HUES6 (cell line): ENCODE results near the gene CBX6.

Experiments
- H3K27ac ChIP-seq: 2 replicates; pipeline ENCODE4 v1.7.0; 2013; ENCODE audit warnings: low read depth, mild to moderate bottlenecking, low read length, inconsistent platforms
- H3K27me3 ChIP-seq: 2 replicates; pipeline ENCODE4 v1.6.1; 2013; ENCODE audit warnings: low read length; ENCODE audit not compliant: control insufficient read depth, insufficient read depth
- H3K36me3 ChIP-seq: 2 replicates; pipeline ENCODE4 v1.6.1; 2013; ENCODE audit warnings: low read length; ENCODE audit not compliant: control insufficient read depth, insufficient read depth
- H3K4me1 ChIP-seq: 2 replicates; pipeline ENCODE4 v1.6.1; 2013; ENCODE audit warnings: low read length; ENCODE audit not compliant: control insufficient read depth, insufficient read depth
- H3K4me3 ChIP-seq: 2 replicates; pipeline ENCODE4 v1.5.1; 2013; ENCODE audit warnings: low read depth, low read length
- H3K9ac ChIP-seq: one replicate; pipeline ENCODE4 v1.6.1; 2013; ENCODE audit warnings: mild to moderate bottlenecking, low read length
- H3K9me3 ChIP-seq: 2 replicates; pipeline ENCODE4 v1.6.1; 2013; ENCODE audit warnings: low read depth, low read length; ENCODE audit not compliant: control insufficient read depth, insufficient read depth

CBX6 gene

DNA sequence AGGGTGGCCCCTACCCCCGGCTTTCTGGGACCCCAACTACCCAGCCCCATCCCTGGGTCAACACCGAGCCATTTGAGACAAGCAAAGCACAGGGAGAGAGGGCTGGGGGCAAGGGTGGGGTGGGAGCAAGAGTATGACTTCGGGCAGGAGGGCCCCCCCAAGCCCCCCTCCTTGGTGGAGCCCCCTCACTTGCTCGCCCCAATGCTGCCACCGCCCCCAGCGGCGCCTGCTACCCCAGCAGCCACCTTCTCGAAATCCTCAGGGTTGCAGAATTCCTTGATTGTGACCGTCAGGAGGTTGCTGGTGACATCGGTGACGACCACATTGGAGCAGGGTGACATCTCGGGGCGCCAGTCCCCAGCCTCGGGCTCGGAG is 6.0 kb downstream of the CBX6 start:
- peaks cover 29% of the 10 kb centered on the region for H3K36me3 ChIP-seq
- H3K27ac ChIP-seq, result no peak overlapping the region
- no peaks in the 10 kb centered on the region for H3K9me3 ChIP-seq
- no peak overlapping the region for H3K9ac ChIP-seq
- H3K4me1 ChIP-seq, result peaks cover 46% of the 10 kb centered on the region
- no peaks in the 10 kb centered on the region for H3K27me3 ChIP-seq
- H3K4me3 ChIP-seq, result no peak overlapping the region; the same call in 1 of the 2 replicates

DNA sequence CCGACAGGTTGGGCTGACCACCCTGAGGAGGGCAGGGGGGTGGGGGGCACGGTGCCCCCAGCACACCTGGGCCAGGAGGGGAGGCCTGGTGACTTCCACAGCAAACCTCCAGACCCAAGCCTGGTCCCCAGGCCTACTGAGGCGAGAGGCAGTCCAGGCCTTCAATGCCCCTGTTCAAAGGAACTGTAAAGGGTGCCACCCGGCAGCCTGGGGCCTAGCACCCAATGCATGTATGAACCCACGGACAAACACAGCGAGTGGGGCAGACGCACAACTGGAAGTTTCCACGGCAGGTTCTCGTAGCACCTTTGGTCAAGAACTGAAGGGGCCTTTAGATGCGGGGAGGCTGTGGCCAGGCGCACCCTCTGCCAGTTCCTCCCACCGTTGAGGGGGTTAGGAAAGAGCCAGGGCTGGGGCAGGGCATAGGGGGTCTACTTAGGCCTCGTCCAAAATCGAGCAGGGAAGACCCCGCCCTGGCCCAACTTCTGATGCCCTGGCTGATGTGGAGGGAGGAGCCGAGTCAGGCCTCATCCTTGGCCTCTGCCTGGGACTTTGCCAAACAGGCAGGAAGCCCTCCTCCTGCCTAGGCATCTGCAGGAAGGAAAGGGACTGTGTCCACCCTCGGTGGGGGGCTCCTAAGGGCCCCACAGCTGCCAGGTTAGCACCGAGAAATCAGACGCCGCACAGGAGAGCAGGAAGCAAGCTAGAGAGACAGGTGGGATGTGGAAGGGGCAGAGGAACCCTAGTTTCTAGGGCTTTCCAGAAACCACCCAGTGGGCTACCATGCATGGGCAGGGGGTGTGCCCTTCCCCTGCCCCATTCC is 6.6 kb downstream of the CBX6 start:
- H3K27me3 ChIP-seq, result no peaks in the 10 kb centered on the region
- no peak overlapping the region for H3K4me3 ChIP-seq
- H3K27ac ChIP-seq, result no peak overlapping the region
- H3K9me3 ChIP-seq, result no peaks in the 10 kb centered on the region
- peaks cover 46% of the 10 kb centered on the region for H3K4me1 ChIP-seq
- no peak overlapping the region for H3K9ac ChIP-seq
- H3K36me3 ChIP-seq, result peaks cover 29% of the 10 kb centered on the region

DNA sequence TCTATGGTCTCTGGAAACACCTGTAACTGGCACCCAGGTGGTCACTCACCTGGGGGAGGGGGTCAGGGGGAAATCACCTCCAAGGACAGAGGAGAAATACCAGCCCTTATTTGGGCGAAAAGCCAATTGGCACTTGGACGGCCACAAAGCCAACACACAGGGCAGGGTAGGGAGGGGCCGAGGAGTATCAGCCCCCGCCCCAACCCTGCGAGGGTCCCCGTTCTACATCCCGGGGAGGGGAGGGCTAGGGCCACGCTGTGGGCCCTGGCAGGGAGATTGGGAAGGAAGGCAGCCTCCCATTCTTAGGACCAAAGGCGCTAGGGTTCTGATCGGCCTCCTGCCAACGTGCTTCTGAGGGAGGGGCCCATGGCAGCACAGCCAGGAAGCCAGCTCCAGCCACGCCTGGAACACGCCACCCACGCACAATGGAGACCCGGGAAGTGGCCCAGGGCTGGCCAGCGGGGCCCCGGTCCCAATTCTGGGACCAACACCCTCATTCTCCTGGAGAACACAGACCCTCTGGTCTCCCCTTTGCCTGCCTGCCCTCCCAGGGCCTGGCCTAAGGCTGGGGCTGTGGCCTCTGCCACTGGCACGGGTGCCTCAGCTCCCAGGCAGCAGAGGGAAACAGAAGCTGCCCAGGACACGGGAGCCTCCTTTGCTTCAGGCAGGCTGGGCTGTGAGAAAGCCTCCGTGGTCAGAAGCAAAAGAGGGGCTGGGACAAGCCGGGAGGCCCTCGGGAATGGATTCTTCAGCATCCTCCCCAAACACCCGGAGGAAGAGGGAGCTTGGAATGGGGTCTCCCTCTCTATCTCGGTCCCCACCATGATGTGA is 7.4 kb downstream of the CBX6 start:
- Histone ChIP-seq H3K4me3 (no peak overlapping the region), H3K27me3 (no peaks in the 10 kb centered on the region), H3K27ac (peak overlapping the region; percentile 29; the same call in 1 of the 2 replicates), H3K4me1 (peaks cover 51% of the 10 kb centered on the region), H3K9ac (peak overlapping the region; percentile 24), H3K9me3 (no peaks in the 10 kb centered on the region), H3K36me3 (peaks cover 23% of the 10 kb centered on the region)

DNA sequence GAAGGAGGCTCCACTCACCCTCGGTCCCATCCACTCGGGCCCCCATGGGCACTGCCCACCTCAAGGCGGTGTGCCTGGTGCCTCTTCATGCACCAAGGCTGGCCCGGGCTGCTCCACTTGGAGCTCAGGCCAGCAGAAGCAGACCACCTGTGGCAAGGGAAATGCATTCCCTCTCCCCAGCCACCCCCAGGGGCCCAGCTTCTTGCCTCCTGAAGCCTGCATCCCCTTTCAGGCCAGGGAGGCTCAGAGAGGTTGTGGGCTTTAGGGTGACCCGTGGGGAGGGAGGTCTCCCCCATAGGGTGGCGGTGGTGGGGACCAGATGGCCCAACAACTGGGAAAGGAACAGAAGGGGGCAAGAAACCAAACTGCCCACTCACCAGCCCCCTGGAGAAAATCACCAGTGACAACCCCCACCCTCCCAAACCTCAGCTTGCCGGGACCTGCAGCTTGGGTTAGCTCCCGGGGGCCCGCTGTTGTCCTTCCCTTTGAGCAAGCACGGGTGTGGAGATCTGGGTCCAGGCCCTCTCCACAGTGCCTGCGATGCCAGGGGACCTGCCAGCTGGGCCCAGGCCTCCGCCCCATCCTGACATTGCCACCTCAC is 8.4 kb downstream of the CBX6 start:
- H3K4me1 ChIP-seq, result peaks cover 48% of the 10 kb centered on the region

DNA sequence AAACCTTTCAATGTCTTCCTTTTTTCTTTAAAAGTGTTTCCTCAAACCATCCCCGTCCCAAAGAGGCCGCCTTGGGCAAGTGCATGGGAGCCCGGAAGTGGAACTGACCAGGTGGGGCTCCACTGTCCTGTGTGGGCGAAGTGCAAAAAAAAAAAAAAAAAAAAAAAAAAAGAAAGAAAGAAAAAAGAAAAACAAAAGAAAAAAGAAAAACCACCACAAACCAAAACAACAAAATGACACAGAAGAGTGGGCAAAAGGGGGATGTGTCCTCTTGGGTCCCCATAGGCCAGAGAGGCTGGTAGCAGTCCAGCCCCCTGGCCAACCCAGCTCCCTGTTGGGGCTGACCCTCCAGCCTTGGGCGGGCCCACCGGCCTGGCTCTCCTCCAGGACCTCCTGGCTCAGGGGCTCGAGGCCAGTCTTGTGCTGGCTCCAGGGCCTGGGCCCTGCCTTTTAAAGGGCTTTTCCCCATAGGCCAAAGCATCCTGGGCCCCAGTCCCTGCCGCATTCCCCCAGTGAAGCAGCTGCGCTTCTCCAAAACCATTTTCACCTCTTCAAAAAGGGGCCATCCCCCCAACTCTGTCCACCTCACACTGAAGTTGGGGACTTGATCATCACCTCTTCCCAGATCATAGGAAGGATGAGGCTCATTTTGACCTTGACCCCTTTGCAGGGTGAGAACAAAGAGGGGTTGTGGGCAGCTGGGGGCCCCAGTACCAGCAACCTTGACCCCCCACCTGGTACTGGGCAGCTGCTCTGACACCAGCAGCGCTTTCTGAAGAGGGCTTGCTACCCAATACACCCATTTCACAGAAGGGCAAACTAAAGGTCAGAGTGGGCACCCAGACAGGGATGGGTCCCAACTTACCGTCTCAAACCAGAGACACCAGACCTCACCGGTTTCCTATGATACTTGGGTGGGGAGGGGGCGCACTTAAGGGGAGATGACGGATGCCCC is 9.4 kb downstream of the CBX6 start:
- Histone ChIP-seq H3K4me1 (peaks cover 51% of the 10 kb centered on the region), H3K27ac (no peak overlapping the region), H3K9me3 (no peaks in the 10 kb centered on the region), H3K4me3 (no peak overlapping the region), H3K9ac (no peak overlapping the region), H3K36me3 (peaks cover 12% of the 10 kb centered on the region), H3K27me3 (no peaks in the 10 kb centered on the region)

More for the DNA sequence above, 8.4 kb downstream of the CBX6 start:
- Histone ChIP-seq H3K9ac (no peak overlapping the region), H3K9me3 (no peaks in the 10 kb centered on the region), H3K27me3 (no peaks in the 10 kb centered on the region), H3K36me3 (peaks cover 21% of the 10 kb centered on the region), H3K27ac (no peak overlapping the region), H3K4me3 (no peak overlapping the region)

DNA sequence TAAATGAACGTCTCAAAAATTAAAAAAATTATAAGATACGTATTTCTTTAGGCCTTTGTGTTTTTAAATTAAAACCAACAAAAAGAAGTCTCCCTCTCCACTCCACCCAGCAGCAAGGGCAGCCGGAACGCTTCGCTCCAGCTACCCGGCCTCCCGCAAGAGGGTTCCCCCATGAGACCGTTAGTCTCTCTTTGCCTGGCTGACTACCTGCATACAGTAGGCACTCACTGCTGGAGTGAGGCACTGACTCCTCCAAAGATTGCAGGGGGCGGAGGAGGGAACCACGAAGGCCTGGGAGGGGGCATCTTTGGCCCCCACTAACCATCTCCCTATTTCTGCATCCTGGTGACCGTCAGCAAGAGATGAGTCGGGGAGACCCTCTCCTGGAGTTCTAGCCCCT is 10.1 kb downstream of the CBX6 start:
- H3K27me3 ChIP-seq, result no peaks in the 10 kb centered on the region
- peaks cover 46% of the 10 kb centered on the region for H3K4me1 ChIP-seq

DNA sequence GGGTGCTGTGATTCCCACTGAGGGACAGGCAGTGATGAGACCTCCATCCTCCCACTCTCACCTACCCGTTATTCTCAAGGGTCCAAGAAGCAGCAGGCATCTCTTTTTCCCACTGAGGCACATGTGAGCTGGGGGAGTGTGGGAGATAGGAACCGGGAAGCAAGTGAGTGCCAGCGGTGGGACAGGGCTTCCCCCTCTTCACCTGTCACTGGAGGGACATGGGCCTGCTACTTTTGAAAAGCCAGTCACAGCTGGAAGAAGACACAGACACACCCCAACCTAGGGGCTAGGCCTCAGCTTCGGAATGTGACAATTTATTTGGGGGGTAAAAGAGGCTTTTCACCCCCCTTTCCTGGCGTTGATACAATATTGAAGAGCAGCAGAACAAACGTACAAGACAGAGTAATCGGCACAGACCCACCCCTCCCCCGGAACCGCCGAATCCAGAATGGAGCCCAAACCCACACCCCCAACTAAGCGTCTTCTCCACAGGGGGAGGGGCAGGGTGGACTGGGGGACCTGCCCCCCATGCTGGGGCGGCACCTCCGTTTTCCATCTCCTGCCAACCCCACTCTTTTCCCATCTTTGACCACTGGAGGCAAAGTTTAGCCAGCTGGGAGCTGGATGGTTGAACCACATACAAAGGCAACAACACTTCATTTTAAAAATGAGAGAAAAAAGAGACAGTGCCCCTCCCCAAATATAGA is 10.7 kb downstream of the CBX6 start:
- H3K9me3 ChIP-seq, result no peaks in the 10 kb centered on the region
- H3K9ac ChIP-seq, result no peak overlapping the region
- H3K4me3 ChIP-seq, result no peak overlapping the region
- peaks cover 10% of the 10 kb centered on the region; the same call in 1 of the 2 replicates for H3K36me3 ChIP-seq
- H3K27ac ChIP-seq, result no peak overlapping the region
- peaks cover 46% of the 10 kb centered on the region for H3K4me1 ChIP-seq
- no peaks in the 10 kb centered on the region for H3K27me3 ChIP-seq

More for the DNA sequence above, 10.1 kb downstream of the CBX6 start:
- peaks cover 10% of the 10 kb centered on the region; the same call in 1 of the 2 replicates for H3K36me3 ChIP-seq
- no peak overlapping the region for H3K4me3 ChIP-seq
- no peak overlapping the region for H3K27ac ChIP-seq
- H3K9me3 ChIP-seq, result no peaks in the 10 kb centered on the region
- H3K9ac ChIP-seq, result no peak overlapping the region

DNA sequence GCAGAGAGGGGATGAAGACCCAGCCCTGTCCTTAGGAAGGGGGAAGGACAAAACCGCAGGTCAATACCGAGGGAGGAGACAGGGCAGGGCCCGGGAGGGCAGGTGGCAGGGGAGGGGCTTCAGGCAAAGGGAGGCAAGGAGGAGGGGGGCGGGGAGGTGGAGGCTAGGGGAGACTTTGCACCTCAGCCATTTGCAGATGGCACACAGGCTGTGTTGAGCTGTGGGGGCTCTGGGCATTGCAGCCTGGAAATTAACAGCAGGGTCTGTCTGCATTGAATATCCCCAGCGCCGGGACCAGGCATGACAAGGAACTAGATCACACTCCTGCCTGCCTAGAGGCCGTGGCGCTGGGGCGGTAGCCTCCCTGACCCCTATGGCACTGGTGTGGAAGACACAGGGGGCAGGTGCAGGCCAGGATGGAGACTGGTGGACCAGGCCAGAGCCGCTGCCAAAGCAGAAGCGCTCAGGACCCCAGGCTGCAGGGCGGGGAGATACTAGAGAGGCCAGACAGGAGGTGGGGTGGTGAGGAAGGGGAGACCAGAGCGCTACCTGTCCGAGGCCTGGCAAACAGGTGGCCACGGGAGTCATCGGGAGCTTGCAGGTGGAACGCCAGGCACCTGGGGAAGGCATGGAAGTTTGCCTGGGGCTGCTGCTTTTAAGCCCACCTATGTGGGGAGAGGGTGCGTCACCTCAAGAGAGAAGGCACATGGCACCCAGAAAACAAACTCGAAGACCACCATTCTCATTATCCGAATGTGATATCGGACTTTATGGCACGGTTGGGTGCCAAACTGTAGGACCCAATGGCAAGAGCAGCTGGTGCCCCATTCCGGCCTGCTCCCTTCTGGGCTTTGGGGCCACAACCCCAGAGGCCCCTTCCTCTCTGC is 11.5 kb downstream of the CBX6 start:
- H3K9me3 ChIP-seq, result no peaks in the 10 kb centered on the region
- peaks cover 46% of the 10 kb centered on the region for H3K4me1 ChIP-seq
- H3K4me3 ChIP-seq, result no peak overlapping the region
- H3K27me3 ChIP-seq, result no peaks in the 10 kb centered on the region
- H3K36me3 ChIP-seq, result peaks cover 8% of the 10 kb centered on the region; the same call in 1 of the 2 replicates
- H3K9ac ChIP-seq, result no peak overlapping the region
- no peak overlapping the region for H3K27ac ChIP-seq

DNA sequence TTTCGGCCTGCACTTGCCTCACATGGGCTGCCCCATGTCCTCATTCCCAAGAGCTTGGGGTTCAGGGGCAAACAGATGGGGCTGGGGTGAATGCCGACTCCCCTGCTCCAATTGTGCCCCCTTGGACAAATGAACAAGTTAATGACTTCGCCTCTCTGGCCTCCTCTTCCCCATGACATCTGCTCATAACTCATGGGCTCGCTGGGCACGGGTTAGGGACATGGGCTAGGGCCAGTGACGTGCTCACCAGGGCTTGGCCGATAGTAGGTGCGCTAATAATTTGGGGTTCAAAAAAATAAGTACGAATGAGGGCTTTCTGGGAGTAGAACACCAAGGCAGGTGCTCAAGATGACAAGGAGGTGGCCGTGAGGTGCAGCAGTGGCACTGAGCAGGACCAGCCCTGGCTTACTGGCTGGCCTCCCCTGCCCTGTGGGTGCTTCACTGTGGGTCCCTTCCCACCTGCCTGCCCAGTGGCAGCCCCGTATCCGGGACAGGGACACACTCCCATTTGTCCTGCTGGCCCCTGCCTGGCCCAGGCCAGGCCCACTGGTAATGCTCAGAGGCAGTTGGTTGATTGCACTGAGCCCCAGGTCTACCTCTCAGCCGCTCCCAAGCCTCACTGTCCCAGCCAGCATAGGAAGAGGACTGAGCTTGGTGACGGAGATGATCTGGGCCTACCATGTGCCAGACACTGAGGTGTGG is 12.3 kb downstream of the CBX6 start:
- Histone ChIP-seq H3K27me3 (no peaks in the 10 kb centered on the region), H3K9ac (no peak overlapping the region), H3K4me1 (peaks cover 40% of the 10 kb centered on the region)

More for the DNA sequence above, 12.3 kb downstream of the CBX6 start:
- Histone ChIP-seq H3K36me3 (0 out of 2 replicates have a peak, but pooled peaks cover under 1% of the 10 kb centered on the region), H3K4me3 (no peak overlapping the region), H3K27ac (no peak overlapping the region), H3K9me3 (no peaks in the 10 kb centered on the region)
